Endometrium (tissue), 2 donors: ENCODE data around the gene ZNF423.

Source experiments
- FAIRE-seq: peaks from 2 replicates; lab custom pipeline; 2012; peaks lifted over from hg19 to GRCh38; lab: Jason Lieb, UNC
- donor health status: control.
- donor health status: control.

The ZNF423 gene

GRCh38 chr16:49552313-49552928, 303.5 kb downstream of the ZNF423 start:
- FAIRE-seq = no peak

GRCh38 chr16:49550666-49551065, 305.2 kb downstream of the ZNF423 start:
- no peak for FAIRE-seq

GRCh38 chr16:49550140-49550539, 305.8 kb downstream of the ZNF423 start:
- no peak for FAIRE-seq

GRCh38 chr16:49548325-49548970, 307.5 kb downstream of the ZNF423 start:
- no peak for FAIRE-seq

GRCh38 chr16:49547448-49547847, 308.5 kb downstream of the ZNF423 start:
- FAIRE-seq = no peak

- no peak for FAIRE-seq
These were observed 309.2 kb downstream of the ZNF423 start for GRCh38 chr16:49546735-49547134.

GRCh38 chr16:49545741-49546448, 310.0 kb downstream of the ZNF423 start:
- no peak for FAIRE-seq

GRCh38 chr16:49545243-49545642, 310.7 kb downstream of the ZNF423 start:
- no peak for FAIRE-seq

GRCh38 chr16:49544828-49545227, 311.1 kb downstream of the ZNF423 start:
- no peak for FAIRE-seq

GRCh38 chr16:49543631-49543946, 312.3 kb downstream of the ZNF423 start:
- no peak for FAIRE-seq

- FAIRE-seq = no peak
These were observed 312.8 kb downstream of the ZNF423 start for GRCh38 chr16:49542946-49543630.

- no peak for FAIRE-seq
These were observed 313.5 kb downstream of the ZNF423 start for GRCh38 chr16:49542391-49542891.

- no peak for FAIRE-seq
These were observed 315.1 kb downstream of the ZNF423 start for GRCh38 chr16:49540836-49541235.

GRCh38 chr16:49539758-49540157, 316.2 kb downstream of the ZNF423 start:
- no peak for FAIRE-seq

GRCh38 chr16:49537924-49538459, 317.9 kb downstream of the ZNF423 start:
- FAIRE-seq = no peak

- no peak for FAIRE-seq
These were observed 320.9 kb downstream of the ZNF423 start for GRCh38 chr16:49534901-49535610.

- FAIRE-seq = no peak
These were observed 322.5 kb downstream of the ZNF423 start for GRCh38 chr16:49533422-49533821.

- no peak for FAIRE-seq
These were observed 323.0 kb downstream of the ZNF423 start for GRCh38 chr16:49532873-49533272.

GRCh38 chr16:49531931-49532840, 323.7 kb downstream of the ZNF423 start:
- FAIRE-seq = no peak

- no peak for FAIRE-seq
These were observed 324.5 kb downstream of the ZNF423 start for GRCh38 chr16:49531425-49531824.
